Endodermal cell (in vitro differentiated cells): Measurements from ENCODE around the gene CDIPT. TPM values are rescaled to one million over a fixed set of nuclear protein-coding genes. Genes with fewer than 3 reads are reported as not detected.

Source experiments
- DNase-seq: peaks from one replicate; pipeline ENCODE4 v3.0.0-alpha.2; 2017
- H3K27ac ChIP-seq: 2 replicates; pipeline ENCODE4 v1.5.1; 2013; ENCODE audit warnings: mild to moderate bottlenecking, low read depth, low read length, moderate library complexity
- H3K27me3 ChIP-seq: 2 replicates; pipeline ENCODE4 v1.6.1; 2013; ENCODE audit warnings: mild to moderate bottlenecking, low read length, moderate library complexity; ENCODE audit not compliant: insufficient read depth, control insufficient read depth, poor library complexity, severe bottlenecking
- H3K36me3 ChIP-seq: 2 replicates; pipeline ENCODE4 v1.7.0; 2013; ENCODE audit warnings: mild to moderate bottlenecking, low read length, moderate library complexity; ENCODE audit not compliant: control insufficient read depth, insufficient read depth
- H3K4me1 ChIP-seq: one replicate; pipeline ENCODE4 v1.7.0; 2013; ENCODE audit warnings: low read length; ENCODE audit not compliant: control insufficient read depth, insufficient read depth
- H3K4me3 ChIP-seq: 2 replicates; pipeline ENCODE4 v1.5.1; 2013; ENCODE audit warnings: mild to moderate bottlenecking, low read length, moderate library complexity
- H3K9ac ChIP-seq: 2 replicates; pipeline ENCODE4 v1.6.1; 2013; ENCODE audit warnings: mild to moderate bottlenecking, low read length, moderate library complexity; ENCODE audit not compliant: poor library complexity, severe bottlenecking; ENCODE audit errors: extremely low read depth
- H3K9me3 ChIP-seq: 2 replicates; pipeline ENCODE4 v1.6.1; 2013; ENCODE audit warnings: mild to moderate bottlenecking, low read length, moderate library complexity; ENCODE audit not compliant: control insufficient read depth
- H3K27ac Mint-ChIP-seq: 2 replicates; pipeline ENCODE4 v1.8.0; 2020; ENCODE audit warnings: mixed read lengths
- H3K27me3 Mint-ChIP-seq: 2 replicates; pipeline ENCODE4 v1.8.0; 2021; ENCODE audit warnings: mild to moderate bottlenecking, mixed read lengths; ENCODE audit not compliant: insufficient read depth
- H3K36me3 Mint-ChIP-seq: 2 replicates; pipeline ENCODE4 v1.8.0; 2020; ENCODE audit warnings: low read depth, mixed read lengths
- H3K4me1 Mint-ChIP-seq: 2 replicates; pipeline ENCODE4 v1.8.0; 2020; ENCODE audit warnings: mixed read lengths
- H3K4me3 Mint-ChIP-seq: 2 replicates; pipeline ENCODE4 v1.8.0; 2020; ENCODE audit warnings: mild to moderate bottlenecking, moderate library complexity, mixed read lengths
- H3K9me3 Mint-ChIP-seq: 2 replicates; pipeline ENCODE4 v1.8.0; 2020; ENCODE audit warnings: mild to moderate bottlenecking, mixed read lengths
- WGBS, 2 experiments: methylation state at CpG; one replicate each; pipeline versions ENCODE4 v1.1.5 to v1.1.7; 2013; ENCODE audit warnings: missing lambda C conversion rate in 2 of 2, mixed read lengths in 1 of 2; ENCODE audit not compliant: insufficient coverage in 1 of 2, insufficient read length in 1 of 2; 5-methylcytosine and 5-hydroxymethylcytosine counted together
- long read RNA-seq, 4 experiments: library from polyadenylated mRNA in 2 of 4; library from RNA in 1 of 4; library from capped mRNA in 1 of 4; stranded (forward) in 3 of 4; unstranded in 1 of 4; transcript quantifications; one replicate each; pipeline ENCODE4 v2.0.0, GENCODE V29; 2020 to 2021; ENCODE audit warnings: inconsistent platforms in 1 of 4
- polyA plus RNA-seq, 2 experiments: library from polyadenylated mRNA; stranded (reverse); fragments of 50-300 nt; gene quantifications; one replicate each; pipeline ENCODE4 v1.2.3, GENCODE V29; 2013
- total RNA-seq, 2 donors: library from RNA; stranded (reverse); fragmentation: NEBNext Ultra II Directional in 1 of 2; extraction: Animal tissue kit (Norgen Biotek cat#: 25700) in 1 of 2; gene quantifications; 2 replicates in 1 of 2; 3 replicates in 1 of 2; pipeline ENCODE4 v1.2.1, GENCODE V29; 2021
- TF ChIP-seq, protein P1 (sequence below): fragments of 200-600 bp; sonication (generic); conservative IDR thresholded peaks from 2 replicates; pipeline ENCODE4 v1.5.0; 2021; ENCODE audit warnings: antibody characterized with exemption, mild to moderate bottlenecking

The CDIPT gene, protein sequence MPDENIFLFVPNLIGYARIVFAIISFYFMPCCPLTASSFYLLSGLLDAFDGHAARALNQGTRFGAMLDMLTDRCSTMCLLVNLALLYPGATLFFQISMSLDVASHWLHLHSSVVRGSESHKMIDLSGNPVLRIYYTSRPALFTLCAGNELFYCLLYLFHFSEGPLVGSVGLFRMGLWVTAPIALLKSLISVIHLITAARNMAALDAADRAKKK
- total RNA-seq: 10 to 100 TPM; 63.4 to 68.4 TPM
- 40.9 TPM for polyA plus RNA-seq (2013, experiment 1 of 2)
- 36.4 TPM for polyA plus RNA-seq (2013, experiment 2 of 2)
- long read RNA-seq, experiment 1, transcript CDIPT-201 (6 exons, 2,353 nt): major isoform, 19 of 40 reads
- long read RNA-seq, experiment 1, partial matches to known transcripts: 16 of 40 reads
- long read RNA-seq, experiment 1, other reads (novel, unspliced or antisense): 2 of 40 reads
- long read RNA-seq, experiment 2, transcript CDIPT-206 (6 exons, 1,015 nt): minor isoform, 7 of 130 reads
- long read RNA-seq, experiment 2, transcript CDIPT-201 (6 exons, 2,353 nt): major isoform, 105 of 130 reads
- long read RNA-seq, experiment 2, partial matches to known transcripts: 11 of 130 reads
- long read RNA-seq, experiment 2, other reads (novel, unspliced or antisense): 5 of 130 reads
- long read RNA-seq, experiment 3, transcript CDIPT-201 (6 exons, 2,353 nt): major isoform, 20 of 29 reads
- long read RNA-seq, experiment 3, partial matches to known transcripts: 3 of 29 reads
- long read RNA-seq, experiment 3, other reads (novel, unspliced or antisense): 1 of 29 reads
- long read RNA-seq, experiment 4, partial matches to known transcripts: 0 of 5 reads
- long read RNA-seq, experiment 4, other reads (novel, unspliced or antisense): 3 of 5 reads

DNA sequence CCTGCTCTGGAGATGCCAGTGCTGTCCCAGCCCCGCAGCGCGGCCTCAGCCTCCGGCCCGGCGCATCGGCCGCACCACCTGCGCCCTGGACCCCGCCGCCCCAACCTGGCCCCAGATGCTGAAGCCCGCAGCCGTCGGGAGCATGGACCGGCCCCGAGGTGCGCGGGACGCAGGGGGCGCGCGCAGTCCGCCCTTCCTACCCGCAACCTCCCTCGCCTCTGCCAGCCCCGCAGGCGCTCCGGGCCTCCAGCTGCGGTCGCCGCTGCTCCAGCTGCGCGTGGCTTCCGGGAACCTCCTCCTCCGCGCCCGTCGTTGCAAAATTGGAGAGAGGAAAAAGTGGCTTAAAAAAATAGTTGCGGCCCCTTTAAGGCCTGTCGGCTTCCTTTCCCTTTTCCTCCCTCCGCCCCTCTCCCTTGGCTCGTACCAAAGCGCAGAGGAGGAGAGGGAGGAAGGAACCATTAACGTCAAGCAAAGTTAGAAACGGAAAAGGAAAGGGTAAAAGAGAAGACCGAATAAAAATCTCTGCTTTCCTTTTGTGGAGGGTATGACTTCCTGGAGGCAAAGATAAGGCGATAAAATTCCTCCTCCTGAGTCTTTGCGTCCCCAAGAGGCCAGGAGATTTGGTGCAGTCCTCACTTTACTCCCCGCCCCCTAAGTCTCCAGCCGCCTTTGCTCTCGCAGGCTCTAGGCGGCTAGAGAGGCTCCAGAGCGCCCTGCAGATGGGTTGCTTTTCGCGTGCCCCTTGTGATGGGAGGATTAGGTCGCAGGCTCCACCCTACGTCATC, at the start of gene CDIPT:
Gene CDIPT (minus strand): TSS at position 343 of the 785 bp plus-strand sequence. CDS start 369 bp downstream, outside the sequence.
- 0% methylated on average over 29 to 54 of the region's 57 CpGs for WGBS, 2 experiments

DNA sequence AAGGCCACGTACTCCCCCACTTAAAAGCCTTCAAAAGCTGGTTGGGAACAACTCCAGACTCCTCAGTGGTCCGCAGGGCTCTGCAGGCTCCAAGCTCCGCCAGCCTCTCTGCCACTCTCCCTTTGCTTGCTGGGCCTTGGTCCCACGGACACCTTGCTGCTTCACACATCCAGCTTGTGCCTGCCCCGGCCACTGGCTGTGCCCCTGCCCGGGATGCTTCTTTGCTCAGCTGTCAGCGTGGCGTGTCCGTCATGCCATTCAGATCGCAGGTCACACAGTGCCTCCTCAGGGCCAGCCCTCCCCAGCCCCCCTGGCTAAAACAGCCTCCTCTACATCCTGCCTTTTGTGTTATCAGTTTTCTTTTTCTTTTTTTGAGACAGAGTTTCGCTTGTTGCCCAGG, 49.1 kb upstream of the CDIPT start:
- Histone ChIP-seq H3K4me1 (no peaks in the 10 kb centered on the region), H3K27me3 (no peaks in the 10 kb centered on the region), H3K27ac (no peak overlapping the region), H3K9me3 (no peaks in the 10 kb centered on the region), H3K9ac (no peak overlapping the region), H3K4me3 (no peak overlapping the region), H3K36me3 (peaks cover 12% of the 10 kb centered on the region)
- Mint-ChIP-seq H3K27ac (no peak overlapping the region), H3K27me3 (no peaks in the 10 kb centered on the region), H3K36me3 (peaks cover 29% of the 10 kb centered on the region), H3K9me3 (no peaks in the 10 kb centered on the region), H3K4me3 (no peak overlapping the region), H3K4me1 (peaks cover 4% of the 10 kb centered on the region)
- TF ChIP-seq, protein P1, sequence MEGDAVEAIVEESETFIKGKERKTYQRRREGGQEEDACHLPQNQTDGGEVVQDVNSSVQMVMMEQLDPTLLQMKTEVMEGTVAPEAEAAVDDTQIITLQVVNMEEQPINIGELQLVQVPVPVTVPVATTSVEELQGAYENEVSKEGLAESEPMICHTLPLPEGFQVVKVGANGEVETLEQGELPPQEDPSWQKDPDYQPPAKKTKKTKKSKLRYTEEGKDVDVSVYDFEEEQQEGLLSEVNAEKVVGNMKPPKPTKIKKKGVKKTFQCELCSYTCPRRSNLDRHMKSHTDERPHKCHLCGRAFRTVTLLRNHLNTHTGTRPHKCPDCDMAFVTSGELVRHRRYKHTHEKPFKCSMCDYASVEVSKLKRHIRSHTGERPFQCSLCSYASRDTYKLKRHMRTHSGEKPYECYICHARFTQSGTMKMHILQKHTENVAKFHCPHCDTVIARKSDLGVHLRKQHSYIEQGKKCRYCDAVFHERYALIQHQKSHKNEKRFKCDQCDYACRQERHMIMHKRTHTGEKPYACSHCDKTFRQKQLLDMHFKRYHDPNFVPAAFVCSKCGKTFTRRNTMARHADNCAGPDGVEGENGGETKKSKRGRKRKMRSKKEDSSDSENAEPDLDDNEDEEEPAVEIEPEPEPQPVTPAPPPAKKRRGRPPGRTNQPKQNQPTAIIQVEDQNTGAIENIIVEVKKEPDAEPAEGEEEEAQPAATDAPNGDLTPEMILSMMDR: no peak
- no peak for DNase-seq
- 94 to 96% methylated on average over 8 to 11 of the region's 11 CpGs for WGBS, 2 experiments

More for the DNA sequence above, at the start of gene CDIPT:
- H3K4me1 ChIP-seq: no peaks in the 10 kb centered on the region
- peaks cover 16% of the 10 kb centered on the region for H3K36me3 ChIP-seq
- peaks cover 5% of the 10 kb centered on the region for H3K27me3 Mint-ChIP-seq
- peaks cover 2% of the 10 kb centered on the region for H3K4me1 Mint-ChIP-seq
- peak within 1 kb of the TSS; percentile 96 for H3K9ac ChIP-seq
- peak within 1 kb of the TSS; percentile 88 for H3K4me3 ChIP-seq
- H3K4me3 Mint-ChIP-seq: peak within 1 kb of the TSS; percentile 80
- peak; percentile 98 for DNase-seq
- TF ChIP-seq, protein P1: peak; percentile 71
- H3K9me3 ChIP-seq: no peaks in the 10 kb centered on the region
- H3K36me3 Mint-ChIP-seq: peaks cover 31% of the 10 kb centered on the region
- no peaks in the 10 kb centered on the region for H3K9me3 Mint-ChIP-seq
- no peaks in the 10 kb centered on the region for H3K27me3 ChIP-seq
- H3K27ac ChIP-seq: peak within 1 kb of the TSS; percentile 99
- peak within 1 kb of the TSS; percentile 100 for H3K27ac Mint-ChIP-seq

DNA sequence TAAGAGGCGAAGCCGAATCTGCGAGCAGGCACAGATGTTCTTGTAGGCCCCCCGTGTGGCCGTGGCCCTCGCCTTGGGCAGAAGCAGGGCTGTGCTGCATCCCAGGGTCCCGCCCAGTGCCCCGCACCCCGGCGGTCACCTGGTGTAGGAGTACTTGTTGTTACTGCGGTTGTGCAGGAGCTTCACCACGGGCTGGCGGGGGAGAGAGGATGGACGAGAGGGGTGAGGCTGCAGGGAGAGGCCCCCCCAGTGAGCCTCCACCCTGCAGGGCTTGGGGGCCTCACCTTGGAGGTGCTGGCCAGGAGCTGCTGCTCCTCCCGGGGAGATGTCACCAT, 48.6 kb upstream of the CDIPT start:
- no peak overlapping the region for H3K27ac ChIP-seq
- Mint-ChIP-seq H3K9me3 (no peaks in the 10 kb centered on the region), H3K27ac (no peak overlapping the region), H3K27me3 (no peaks in the 10 kb centered on the region), H3K36me3 (peaks cover 25% of the 10 kb centered on the region), H3K4me1 (peaks cover 4% of the 10 kb centered on the region), H3K4me3 (no peak overlapping the region)
- H3K36me3 ChIP-seq: peaks cover 8% of the 10 kb centered on the region
- peak; percentile 50 for DNase-seq
- no peak overlapping the region for H3K9ac ChIP-seq
- H3K27me3 ChIP-seq: no peaks in the 10 kb centered on the region
- H3K4me1 ChIP-seq: no peaks in the 10 kb centered on the region
- H3K9me3 ChIP-seq: no peaks in the 10 kb centered on the region
- WGBS, 2 experiments: 90 to 97% methylated on average over 7 to 15 of the region's 15 CpGs
- H3K4me3 ChIP-seq: no peak overlapping the region
- TF ChIP-seq, protein P1: no peak
